Gastrocnemius medialis (tissue), 4 donors: ENCODE measurements around the gene UQCC2. TPM values are rescaled to one million over a fixed set of nuclear protein-coding genes. Genes with fewer than 3 reads are reported as not detected.
A peak's percentile ranks its signal among the peaks of the same experiment; 100 is the strongest.

Source experiments
- ATAC-seq, 2 donors: fragments of 150-250 bp; one replicate each; pipeline ENCODE4 v1.9.1; 2016
- DNase-seq, 2 donors: peaks; one replicate each; pipeline ENCODE4 v3.0.0-alpha.2; 2019
- H3K27ac ChIP-seq, 4 donors: fragments of 200-600 bp; sonication (generic); 1 replicate in 1 of 4; 2 replicates in 3 of 4; pipeline ENCODE4 v1.5.1; 2016 to 2018; ENCODE audit warnings: mild to moderate bottlenecking in 2 of 4, moderate library complexity in 1 of 4
- H3K27me3 ChIP-seq, 3 donors: fragments of 200-600 bp; sonication (generic) in 2 of 3; 1 replicate in 1 of 3; 2 replicates in 2 of 3; pipeline versions ENCODE4 v1.5.1 to v1.6.0; 2016 to 2019; ENCODE audit warnings: mild to moderate bottlenecking in 1 of 3, moderate library complexity in 1 of 3
- H3K36me3 ChIP-seq, 2 donors: fragments of 200-600 bp; sonication (generic) in 1 of 2; one replicate each; pipeline ENCODE4 v1.5.1; 2017 to 2018
- H3K4me1 ChIP-seq, 2 donors: fragments of 200-600 bp; sonication (generic) in 1 of 2; one replicate each; pipeline ENCODE4 v1.5.1; 2016 to 2017; ENCODE audit warnings: mild to moderate bottlenecking in 2 of 2
- H3K4me3 ChIP-seq, 4 donors: fragments of 200-600 bp; sonication (generic) in 3 of 4; 1 replicate in 1 of 4; 2 replicates in 3 of 4; pipeline ENCODE4 v1.5.1; 2016 to 2019; ENCODE audit warnings: mild to moderate bottlenecking in 2 of 4
- H3K9me3 ChIP-seq, 3 donors: fragments of 200-600 bp; sonication (generic) in 2 of 3; 1 replicate in 1 of 3; 2 replicates in 2 of 3; pipeline ENCODE4 v1.5.1; 2016 to 2019
- POLR2A ChIP-seq, 2 donors: fragments of 450-650 bp; IDR thresholded peaks; one replicate each; pipeline ENCODE4 v1.6.1; 2017; ENCODE audit warnings: antibody characterized with exemption in 2 of 2, mild to moderate bottlenecking in 2 of 2, moderate library complexity in 2 of 2
- in situ Hi-C, 4 donors: fragments of 200-750 bp; cut with MboI; loops; one replicate each; pipeline versions ENCODE4 v1.15.0 to v1.8.0; 2017; ENCODE audit warnings: low sequenced_read_pairs in 4 of 4
- intact Hi-C: fragments of 100-400 bp; cut with DNase I; formaldehyde crosslinking; loops from one replicate; pipeline ENCODE4 v1.15.1; 2023; ENCODE audit warnings: low total_unique reads
- total RNA-seq, 4 donors: library from RNA; depleted of rRNA; stranded (reverse); fragments of >200 nt; gene quantifications; one replicate each; pipeline versions ENCODE4 v1.1.0 to v1.2.3, GENCODE V29; 2016
- TF ChIP-seq, protein P1 (sequence below), 5 experiments: fragments of 450-650 bp in 3 of 5; fragments of 200-600 bp in 2 of 5; sonication (generic) in 2 of 5; IDR thresholded peaks in 4 of 5; conservative IDR thresholded peaks in 1 of 5; 1 replicate in 4 of 5; 2 replicates in 1 of 5; pipeline ENCODE4 v1.5.1; 2016 to 2019; ENCODE audit warnings: antibody characterized with exemption in 5 of 5, mild to moderate bottlenecking in 3 of 5, moderate library complexity in 3 of 5

UQCC2 gene
- total RNA-seq, 4 donors from 2014 or later = 50.7 to 101 (median 63.5) TPM

- Histone ChIP-seq H3K27me3 (no peaks in the 10 kb centered on the region), H3K4me3 (no peak overlapping the region), H3K9me3 (no peaks in the 10 kb centered on the region), H3K36me3 (peaks cover 0 to 14% of the 10 kb centered on the region in 2 donors), H3K27ac (peak overlapping the region; percentile 76 to 100 (median 99)), H3K4me1 (peaks cover 7 to 8% of the 10 kb centered on the region in 2 donors)
- intact Hi-C loops = no loop called here
- in situ Hi-C loops = loop anchor here in 1 of 4 donors (5.0 kb wide), 1 partner anchor 44 kb away; no protein-coding TSS in a partner anchor
- no peak for TF ChIP-seq POLR2A (IDR thresholded peaks at IDR 0.05)
- TF ChIP-seq, protein P1, sequence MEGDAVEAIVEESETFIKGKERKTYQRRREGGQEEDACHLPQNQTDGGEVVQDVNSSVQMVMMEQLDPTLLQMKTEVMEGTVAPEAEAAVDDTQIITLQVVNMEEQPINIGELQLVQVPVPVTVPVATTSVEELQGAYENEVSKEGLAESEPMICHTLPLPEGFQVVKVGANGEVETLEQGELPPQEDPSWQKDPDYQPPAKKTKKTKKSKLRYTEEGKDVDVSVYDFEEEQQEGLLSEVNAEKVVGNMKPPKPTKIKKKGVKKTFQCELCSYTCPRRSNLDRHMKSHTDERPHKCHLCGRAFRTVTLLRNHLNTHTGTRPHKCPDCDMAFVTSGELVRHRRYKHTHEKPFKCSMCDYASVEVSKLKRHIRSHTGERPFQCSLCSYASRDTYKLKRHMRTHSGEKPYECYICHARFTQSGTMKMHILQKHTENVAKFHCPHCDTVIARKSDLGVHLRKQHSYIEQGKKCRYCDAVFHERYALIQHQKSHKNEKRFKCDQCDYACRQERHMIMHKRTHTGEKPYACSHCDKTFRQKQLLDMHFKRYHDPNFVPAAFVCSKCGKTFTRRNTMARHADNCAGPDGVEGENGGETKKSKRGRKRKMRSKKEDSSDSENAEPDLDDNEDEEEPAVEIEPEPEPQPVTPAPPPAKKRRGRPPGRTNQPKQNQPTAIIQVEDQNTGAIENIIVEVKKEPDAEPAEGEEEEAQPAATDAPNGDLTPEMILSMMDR (IDR thresholded peaks at IDR 0.05 in 4 of 5, conservative IDR thresholded peaks at IDR 0.05 in 1 of 5) = no peak
- ATAC-seq (no peak), DNase-seq (no peak)
These were observed 6.5 kb upstream of the UQCC2 start for GRCh38 chr6:33717934-33718455.

DNA sequence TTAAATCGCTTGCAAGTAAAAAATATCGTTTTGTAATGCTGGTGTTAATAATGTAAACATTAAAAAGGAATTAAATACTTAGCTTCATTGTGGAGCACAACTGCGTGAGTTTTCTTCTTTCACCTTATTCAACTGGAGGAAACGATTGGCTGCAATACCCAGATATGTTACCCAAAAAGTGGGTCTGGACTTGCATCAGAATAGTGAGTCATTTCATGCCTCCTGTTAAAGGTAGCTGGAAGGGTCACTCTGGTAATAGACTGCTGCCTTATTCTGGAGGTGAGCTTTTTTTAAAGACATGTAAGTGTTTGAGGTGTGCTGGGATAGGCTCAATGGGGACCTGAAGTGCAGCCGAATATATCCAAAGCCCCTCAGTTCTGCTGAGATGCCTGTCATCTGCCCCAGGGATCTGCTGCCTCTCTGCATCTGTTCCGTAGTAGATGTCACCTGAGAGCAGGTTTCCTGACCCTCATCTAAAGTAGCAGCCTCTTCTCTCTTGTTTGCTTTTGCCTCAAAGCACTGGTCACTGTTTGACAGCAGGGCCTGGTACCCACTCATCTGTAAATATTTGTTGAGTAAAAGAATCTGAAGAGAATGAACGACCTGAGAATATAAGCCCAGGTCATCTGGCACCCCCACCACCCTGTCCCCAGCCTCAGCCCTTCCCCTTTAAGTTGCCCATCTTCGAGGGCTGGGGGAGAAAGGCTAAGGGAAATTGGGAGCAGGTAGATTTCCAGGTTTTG lies 5.6 kb upstream of the UQCC2 start:
- Histone ChIP-seq H3K27ac (peak overlapping the region; percentile 49 to 100 (median 87)), H3K4me1 (peaks cover 8 to 9% of the 10 kb centered on the region in 2 donors), H3K27me3 (no peaks in the 10 kb centered on the region), H3K4me3 (no peak overlapping the region), H3K36me3 (peaks cover 0 to 5% of the 10 kb centered on the region in 2 donors), H3K9me3 (no peaks in the 10 kb centered on the region)
- no peak for TF ChIP-seq POLR2A (IDR thresholded peaks at IDR 0.05)
- TF ChIP-seq, protein P1 (IDR thresholded peaks at IDR 0.05 in 4 of 5, conservative IDR thresholded peaks at IDR 0.05 in 1 of 5) = no peak
- intact Hi-C loops = no loop called here
- in situ Hi-C loops = loop anchor here in 1 of 4 donors (5.0 kb wide), 1 partner anchor 45 kb away; no protein-coding TSS in a partner anchor
- no peak for DNase-seq
- ATAC-seq = no peak

DNA sequence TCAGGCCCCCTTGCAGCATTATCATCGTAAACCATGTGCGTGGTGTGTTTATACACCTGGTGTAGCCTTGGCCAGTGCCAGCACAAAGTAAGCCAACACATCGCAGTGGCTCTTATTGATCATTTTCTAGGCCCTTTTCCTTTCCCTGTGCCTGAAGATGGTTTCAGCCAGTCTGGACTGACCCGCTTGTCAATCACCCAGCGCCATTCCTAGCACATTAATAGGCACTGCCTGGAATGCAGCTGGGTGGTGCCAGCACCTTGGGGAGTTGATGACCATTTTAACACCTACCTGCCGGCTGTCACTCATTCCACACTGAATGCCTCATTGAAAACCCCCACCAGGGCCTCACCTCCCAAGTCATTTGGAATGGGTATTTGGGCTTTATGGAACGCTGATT lies 4.9 kb upstream of the UQCC2 start:
- no peaks in the 10 kb centered on the region for H3K27me3 ChIP-seq
- no peak for ATAC-seq
- no peak overlapping the region for H3K4me3 ChIP-seq
- no peaks in the 10 kb centered on the region for H3K36me3 ChIP-seq
- DNase-seq = no peak
- peaks cover 11 to 12% of the 10 kb centered on the region in 2 donors for H3K4me1 ChIP-seq
- intact Hi-C loops (no loop called here), in situ Hi-C loops (loop anchor here in 1 of 4 donors (5.0 kb wide), 1 partner anchor 46 kb away; no protein-coding TSS in a partner anchor)
- no peaks in the 10 kb centered on the region for H3K9me3 ChIP-seq
- H3K27ac ChIP-seq = peak overlapping the region in 1 of 4 donors; percentile 98
- TF ChIP-seq, protein P1 (IDR thresholded peaks at IDR 0.05 in 4 of 5, conservative IDR thresholded peaks at IDR 0.05 in 1 of 5) = no peak
- no peak for TF ChIP-seq POLR2A (IDR thresholded peaks at IDR 0.05)

GRCh38 chr6:33714385-33715040 lies 3.0 kb upstream of the UQCC2 start:
- H3K27me3 ChIP-seq = no peaks in the 10 kb centered on the region
- peak in 1 of 2 donors; percentile 10 for TF ChIP-seq POLR2A (IDR thresholded peaks at IDR 0.05)
- TF ChIP-seq, protein P1 (IDR thresholded peaks at IDR 0.05 in 4 of 5, conservative IDR thresholded peaks at IDR 0.05 in 1 of 5) = no peak
- H3K27ac ChIP-seq = peak overlapping the region; percentile 34 to 63 (median 56)
- no peak overlapping the region for H3K4me3 ChIP-seq
- ATAC-seq (peak in 1 of 2 donors; percentile 42), DNase-seq (peak in 1 of 2 donors; percentile 76)
- in situ Hi-C loops (loop anchor here in 2 of 4 donors (5.0 kb wide), 1 partner anchor 48 kb away; no protein-coding TSS in a partner anchor), intact Hi-C loops (no loop called here)
- H3K36me3 ChIP-seq = no peaks in the 10 kb centered on the region
- H3K4me1 ChIP-seq = peaks cover 28% of the 10 kb centered on the region in 2 donors
- H3K9me3 ChIP-seq = no peaks in the 10 kb centered on the region
